ENCODE measurements around the gene TBC1D21. TPM values are rescaled to one million over a fixed set of nuclear protein-coding genes. Genes with fewer than 3 reads are reported as not detected.

The TBC1D21 gene
- not detected for total RNA-seq

- no peaks in the 10 kb centered on the region for H3K27me3 ChIP-seq
- peaks cover 0 to 4% of the 10 kb centered on the region in 2 donors for H3K9me3 ChIP-seq
- no peak for DNase-seq (ENCODE audit: low spot score in 2 of 2)
- TF ChIP-seq CTCF (IDR thresholded peaks at IDR 0.05) = no peak
- no peaks in the 10 kb centered on the region for H3K36me3 ChIP-seq
- H3K4me3 ChIP-seq = no peak within 1 kb of the TSS
- intact Hi-C loops (cut with DNase I) = no loop called here
- H3K4me1 ChIP-seq = no peaks in the 10 kb centered on the region
- H3K27ac ChIP-seq = no peak within 1 kb of the TSS
These were observed at the start of gene TBC1D21 for GRCh38 chr15:73873456-73873855. TSS of gene TBC1D21 (plus strand) at chr15:73873564. CDS start at chr15:73873710, 146 bp downstream.

GRCh38 chr15:73826711-73827251 lies 46.6 kb upstream of the TBC1D21 start:
- Histone ChIP-seq H3K27me3 (no peaks in the 10 kb centered on the region), H3K4me3 (no peak overlapping the region), H3K9me3 (no peaks in the 10 kb centered on the region), H3K27ac (no peak overlapping the region), H3K4me1 (no peaks in the 10 kb centered on the region), H3K36me3 (no peaks in the 10 kb centered on the region)
- intact Hi-C loops (cut with DNase I) = no loop called here
- TF ChIP-seq CTCF (IDR thresholded peaks at IDR 0.05) = no peak
- no peak for DNase-seq (ENCODE audit: low spot score in 2 of 2)

GRCh38 chr15:73829523-73829922 lies 43.8 kb upstream of the TBC1D21 start:
- H3K4me3 ChIP-seq = no peak overlapping the region
- DNase-seq (ENCODE audit: low spot score in 2 of 2) = no peak
- no peak for TF ChIP-seq CTCF (IDR thresholded peaks at IDR 0.05)
- no peaks in the 10 kb centered on the region for H3K9me3 ChIP-seq
- no peaks in the 10 kb centered on the region for H3K27me3 ChIP-seq
- intact Hi-C loops (cut with DNase I) = no loop called here
- no peaks in the 10 kb centered on the region for H3K36me3 ChIP-seq
- no peaks in the 10 kb centered on the region for H3K4me1 ChIP-seq
- no peak overlapping the region for H3K27ac ChIP-seq

DNA sequence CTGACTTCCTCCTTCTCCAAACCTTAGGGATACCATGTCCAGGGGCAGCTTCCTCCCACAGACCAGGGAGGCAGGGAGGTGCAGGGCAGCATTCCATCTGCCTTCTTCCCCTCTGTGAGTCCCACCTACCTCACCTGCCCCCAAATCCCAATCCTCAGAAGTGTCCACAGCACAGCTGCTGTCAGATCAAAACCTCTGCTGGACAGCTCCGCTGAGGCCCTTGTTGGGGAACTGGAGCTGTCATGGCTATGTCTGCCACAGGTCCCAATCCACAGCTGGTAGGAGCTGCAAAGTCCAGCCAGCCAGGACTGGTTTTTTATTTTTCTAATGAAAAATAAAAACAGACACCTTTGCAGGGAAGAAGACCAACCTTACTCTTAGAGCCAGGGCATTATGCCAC lies 40.7 kb upstream of the TBC1D21 start:
- Histone ChIP-seq H3K27me3 (no peaks in the 10 kb centered on the region), H3K36me3 (no peaks in the 10 kb centered on the region), H3K4me1 (no peaks in the 10 kb centered on the region), H3K27ac (no peak overlapping the region), H3K9me3 (no peaks in the 10 kb centered on the region), H3K4me3 (no peak overlapping the region)
- no peak for DNase-seq (ENCODE audit: low spot score in 2 of 2)
- intact Hi-C loops (cut with DNase I) = no loop called here
- TF ChIP-seq CTCF (IDR thresholded peaks at IDR 0.05) = no peak

- no peak for TF ChIP-seq CTCF (IDR thresholded peaks at IDR 0.05)
- Histone ChIP-seq H3K9me3 (no peaks in the 10 kb centered on the region), H3K27ac (no peak overlapping the region), H3K36me3 (no peaks in the 10 kb centered on the region), H3K4me1 (peaks cover 0 to 3% of the 10 kb centered on the region in 2 donors), H3K4me3 (no peak overlapping the region), H3K27me3 (no peaks in the 10 kb centered on the region)
- intact Hi-C loops (cut with DNase I) = no loop called here
- no peak for DNase-seq (ENCODE audit: low spot score in 2 of 2)
These were observed 36.5 kb upstream of the TBC1D21 start for GRCh38 chr15:73836845-73837244.
